Measurements from ENCODE around the gene WDTC1. TPM values are rescaled to one million over a fixed set of nuclear protein-coding genes. Genes with fewer than 3 reads are reported as not detected.

The WDTC1 gene
- polyA plus RNA-seq, 1 donor, result 33.4 TPM

Other genes with a start within 250 kb of the WDTC1 start
- 1.2 TPM for gene TRNP1, start 240.9 kb upstream of the WDTC1 start, polyA plus RNA-seq (ENCODE audit: insufficient read length)
- 0.35 TPM for gene TENT5B, start 221.8 kb upstream of the WDTC1 start, polyA plus RNA-seq (ENCODE audit: insufficient read length)
- 12.8 TPM for gene SLC9A1, start 79.5 kb upstream of the WDTC1 start, polyA plus RNA-seq (ENCODE audit: insufficient read length)
- gene TMEM222, start 87.5 kb downstream of the WDTC1 start, polyA plus RNA-seq (ENCODE audit: insufficient read length), result 25.5 TPM
- gene SYTL1, start 107.4 kb downstream of the WDTC1 start, polyA plus RNA-seq (ENCODE audit: insufficient read length), result 1.5 TPM
- gene MAP3K6, start 132.3 kb downstream of the WDTC1 start, polyA plus RNA-seq (ENCODE audit: insufficient read length), result 14.9 TPM
- gene FCN3, start 140.2 kb downstream of the WDTC1 start, polyA plus RNA-seq (ENCODE audit: insufficient read length), result 0.50 TPM
- gene CD164L2, start 148.7 kb downstream of the WDTC1 start, polyA plus RNA-seq (ENCODE audit: insufficient read length), result not detected
- 0.49 TPM for gene GPR3, start 158.0 kb downstream of the WDTC1 start, polyA plus RNA-seq (ENCODE audit: insufficient read length)

Measured in hindlimb muscle (tissue), 1 donor.